ENCODE results near the gene PAPSS2.

PAPSS2 gene

GRCh38 chr10:87685832-87686574 lies 26.3 kb downstream of the PAPSS2 start:
- Histone ChIP-seq H4K20me1 (ENCODE audit: low read depth, low read length) (no peaks in the 10 kb centered on the region), H3K36me3 (ENCODE audit: low read length) (no peaks in the 10 kb centered on the region), H3K27me3 (ENCODE audit: low read length) (no peaks in the 10 kb centered on the region), H3K79me2 (ENCODE audit: insufficient read depth, low read length) (no peaks in the 10 kb centered on the region), H3K9me3 (ENCODE audit: insufficient read depth, low read length) (no peaks in the 10 kb centered on the region), H3K9ac (ENCODE audit: low read length) (no peak overlapping the region), H3K27ac (ENCODE audit: low read depth, low read length) (no peak overlapping the region), H3K4me2 (ENCODE audit: low read depth, low read length, poor library complexity, severe bottlenecking) (no peak overlapping the region), H3K9me2 (replicated peaks; ENCODE audit: insufficient read depth, low read length) (no peaks in the 10 kb centered on the region), H2AFZ (ENCODE audit: low read depth, low read length, severe bottlenecking) (no peak overlapping the region), H3K4me3 (ENCODE audit: insufficient read depth, low read length, poor library complexity, severe bottlenecking) (no peak overlapping the region), H3F3A (ENCODE audit: insufficient read depth) (no peaks in the 10 kb centered on the region)
- TF ChIP-seq EZH2phosphoT487 (conservative IDR thresholded peaks at IDR 0.05; ENCODE audit: low read length) (no peak), CTCF (IDR thresholded peaks at IDR 0.05; ENCODE audit: insufficient read depth, low read length, poor library complexity, severe bottlenecking) (no peak)

- Histone ChIP-seq H3K36me3 (ENCODE audit: low read length) (no peaks in the 10 kb centered on the region), H4K20me1 (ENCODE audit: low read depth, low read length) (no peaks in the 10 kb centered on the region), H3K27ac (ENCODE audit: low read depth, low read length) (no peak overlapping the region), H3K9me3 (ENCODE audit: insufficient read depth, low read length) (no peaks in the 10 kb centered on the region), H3K79me2 (ENCODE audit: insufficient read depth, low read length) (no peaks in the 10 kb centered on the region), H3K27me3 (ENCODE audit: low read length) (no peaks in the 10 kb centered on the region), H3K4me2 (ENCODE audit: low read depth, low read length, poor library complexity, severe bottlenecking) (no peak overlapping the region), H3K4me3 (ENCODE audit: insufficient read depth, low read length, poor library complexity, severe bottlenecking) (no peak overlapping the region), H3F3A (ENCODE audit: insufficient read depth) (no peaks in the 10 kb centered on the region), H3K9me2 (replicated peaks; ENCODE audit: insufficient read depth, low read length) (no peaks in the 10 kb centered on the region), H2AFZ (ENCODE audit: low read depth, low read length, severe bottlenecking) (no peak overlapping the region), H3K9ac (ENCODE audit: low read length) (no peak overlapping the region)
- TF ChIP-seq CTCF (IDR thresholded peaks at IDR 0.05; ENCODE audit: insufficient read depth, low read length, poor library complexity, severe bottlenecking) = no peak
- no peak for TF ChIP-seq EZH2phosphoT487 (conservative IDR thresholded peaks at IDR 0.05; ENCODE audit: low read length)
Observed at GRCh38 chr10:87691506-87692070, 31.9 kb downstream of the PAPSS2 start.

GRCh38 chr10:87692956-87693484 lies 33.3 kb downstream of the PAPSS2 start:
- Histone ChIP-seq H3K36me3 (ENCODE audit: low read length) (no peaks in the 10 kb centered on the region), H3K4me2 (ENCODE audit: low read depth, low read length, poor library complexity, severe bottlenecking) (no peak overlapping the region)
- TF ChIP-seq CTCF (IDR thresholded peaks at IDR 0.05; ENCODE audit: insufficient read depth, low read length, poor library complexity, severe bottlenecking) (no peak), EZH2phosphoT487 (conservative IDR thresholded peaks at IDR 0.05; ENCODE audit: low read length) (no peak)

More at GRCh38 chr10:87692956-87693484, 33.3 kb downstream of the PAPSS2 start:
- no peak overlapping the region for H3K9ac ChIP-seq (ENCODE audit: low read length)
- H3K27me3 ChIP-seq (ENCODE audit: low read length) = no peaks in the 10 kb centered on the region
- H3K9me2 ChIP-seq (replicated peaks; ENCODE audit: insufficient read depth, low read length) = no peaks in the 10 kb centered on the region
- no peaks in the 10 kb centered on the region for H3K79me2 ChIP-seq (ENCODE audit: insufficient read depth, low read length)
- no peak overlapping the region for H3K27ac ChIP-seq (ENCODE audit: low read depth, low read length)
- no peaks in the 10 kb centered on the region for H3K9me3 ChIP-seq (ENCODE audit: insufficient read depth, low read length)
- no peak overlapping the region for H3K4me3 ChIP-seq (ENCODE audit: insufficient read depth, low read length, poor library complexity, severe bottlenecking)
- H2AFZ ChIP-seq (ENCODE audit: low read depth, low read length, severe bottlenecking) = no peak overlapping the region
- H3F3A ChIP-seq (ENCODE audit: insufficient read depth) = no peaks in the 10 kb centered on the region
- no peaks in the 10 kb centered on the region for H4K20me1 ChIP-seq (ENCODE audit: low read depth, low read length)

Measured in SU-DHL-6 (cell line).